GM12878 (cell line): Measurements from ENCODE around the gene ATP5F1B. TPM values are rescaled to one million over a fixed set of nuclear protein-coding genes. Genes with fewer than 3 reads are reported as not detected.

Source experiments
- ATAC-seq: fragments of 200-7000 bp; cut with Tn5 transposase; 3 replicates; pipeline ENCODE4 v1.9.1; 2020; ENCODE audit warnings: mild to moderate bottlenecking, moderate library complexity
- BruUV-seq: library from RNA; stranded (reverse); fragments of 400-500 nt; replicated peaks from 2 replicates; lab custom pipeline; 2021; lab: Mats Ljungman, UMichigan
- CTCF ChIA-PET: fragments of 300-600 bp; sonication (Branson Sonifier 250); formaldehyde crosslinking; extraction: SDS; loops from one replicate; lab custom pipeline; 2021; ENCODE audit warnings: inconsistent platforms; lab: Yijun Ruan, JAX
- POLR2A ChIA-PET: fragments of 350-600 bp; formaldehyde crosslinking; extraction: SDS; loops from one replicate; lab custom pipeline; 2021; ENCODE audit warnings: inconsistent platforms; lab: Charles Lee
- RAD21 ChIA-PET: fragments of 300-600 bp; sonication (Branson Sonifier 250); formaldehyde crosslinking; loops from one replicate; lab custom pipeline; 2023; ENCODE audit warnings: antibody characterized with exemption; ENCODE audit not compliant: unreplicated experiment; lab: Charles Lee
- SMC1A ChIA-PET: fragments of 300-600 bp; sonication (Branson Sonifier 250); formaldehyde crosslinking; loops from one replicate; lab custom pipeline; 2023; ENCODE audit not compliant: unreplicated experiment, uncharacterized antibody; lab: Charles Lee
- DNase-seq: peaks from one replicate; pipeline ENCODE4 v3.0.0-alpha.2; 2011; ENCODE audit warnings: low read depth, low spot score
- FAIRE-seq: peaks from 3 replicates; lab custom pipeline; 2011; peaks lifted over from hg19 to GRCh38; lab: Jason Lieb, UNC
- H2AFZ ChIP-seq: 2 replicates; pipeline ENCODE4 v1.6.0; 2011; ENCODE audit warnings: low read depth, low read length, control low read depth; ENCODE audit not compliant: control insufficient read depth
- H3K27ac ChIP-seq: 2 replicates; pipeline ENCODE4 v1.5.1; 2011; ENCODE audit warnings: control low read depth; ENCODE audit not compliant: control insufficient read depth, insufficient read depth
- H3K27me3 ChIP-seq, 2 experiments: replicated peaks in 1 of 2; 2 replicates each; pipeline versions ENCODE4 v1.6.0 to v1.6.1; 2011; ENCODE audit warnings: low read length in 1 of 2; ENCODE audit not compliant: control insufficient read depth in 2 of 2, insufficient read depth in 2 of 2
- H3K36me3 ChIP-seq, 2 experiments: 2 replicates each; pipeline ENCODE4 v1.5.1; 2011; ENCODE audit warnings: low read length in 1 of 2; ENCODE audit not compliant: control insufficient read depth in 2 of 2, insufficient read depth in 2 of 2
- H3K4me1 ChIP-seq: 2 replicates; pipeline ENCODE4 v1.6.1; 2011; ENCODE audit warnings: mild to moderate bottlenecking, low read length, moderate library complexity, mixed read lengths; ENCODE audit not compliant: control insufficient read depth, insufficient read depth
- H3K4me2 ChIP-seq: 2 replicates; pipeline ENCODE4 v1.6.0; 2011; ENCODE audit warnings: control low read depth; ENCODE audit not compliant: control insufficient read depth, insufficient read depth
- H3K4me3 ChIP-seq: fragments of 200-600 bp; sonication (generic); 2 replicates; pipeline ENCODE4 v1.5.1; 2016
- H3K79me2 ChIP-seq: 2 replicates; pipeline ENCODE4 v1.6.0; 2011; ENCODE audit warnings: low read length; ENCODE audit not compliant: control insufficient read depth, insufficient read depth
- H3K9ac ChIP-seq: 2 replicates; pipeline ENCODE4 v1.8.0; 2011; ENCODE audit warnings: low read length, control low read depth, mixed read lengths; ENCODE audit not compliant: control insufficient read depth, insufficient read depth
- H3K9me3 ChIP-seq: replicated peaks from 3 replicates; pipeline ENCODE4 v1.5.1; 2011; ENCODE audit warnings: mild to moderate bottlenecking, low read length; ENCODE audit not compliant: control insufficient read depth, insufficient read depth
- H4K20me1 ChIP-seq: 2 replicates; pipeline ENCODE4 v1.6.0; 2011; ENCODE audit not compliant: control insufficient read depth, insufficient read depth
- ASH2L ChIP-seq: fragments of 300-600, 200-600 bp; sonication (generic); IDR thresholded peaks from 2 replicates; pipeline ENCODE4 v1.6.1; 2017; ENCODE audit warnings: low read depth, mild to moderate bottlenecking, borderline replicate concordance
- BHLHE40 ChIP-seq, 2 experiments: fragments of 450-650 bp in 1 of 2; IDR thresholded peaks; 2 replicates each; pipeline ENCODE4 v1.6.1; 2011 to 2017; ENCODE audit warnings: low read depth in 2 of 2, borderline replicate concordance in 1 of 2, improper control_type of control experiment in 1 of 2, low read length in 1 of 2, mild to moderate bottlenecking in 1 of 2
- BRCA1 ChIP-seq: IDR thresholded peaks from 2 replicates; pipeline ENCODE4 v1.6.1; 2011; ENCODE audit warnings: low read depth, low read length, improper control_type of control experiment
- CREM ChIP-seq: IDR thresholded peaks from 2 replicates; pipeline ENCODE4 v1.6.1; 2014; ENCODE audit warnings: antibody characterized with exemption, low read depth
- EZH2 ChIP-seq: IDR thresholded peaks from 2 replicates; pipeline ENCODE4 v1.6.1; 2012; ENCODE audit warnings: low read depth, mild to moderate bottlenecking, control low read depth, inconsistent platforms, low read length, borderline replicate concordance; ENCODE audit not compliant: control insufficient read depth
- HCFC1 ChIP-seq: fragments of 150-350 bp; IDR thresholded peaks from 2 replicates; pipeline ENCODE4 v1.6.1; 2014; ENCODE audit warnings: low read length
- NBN ChIP-seq: fragments of 450-650 bp; IDR thresholded peaks from 2 replicates; pipeline ENCODE4 v1.6.1; 2016
- PML ChIP-seq: IDR thresholded peaks from 2 replicates; pipeline ENCODE4 v1.6.1; 2012; ENCODE audit warnings: low read length, inconsistent platforms
- SIN3A ChIP-seq: IDR thresholded peaks from 2 replicates; pipeline ENCODE4 v1.6.1; 2012; ENCODE audit warnings: low read depth, low read length, improper control_type of control experiment
- SMARCA5 ChIP-seq: fragments of 450-650 bp; IDR thresholded peaks from 2 replicates; pipeline ENCODE4 v1.6.1; 2017; ENCODE audit warnings: mild to moderate bottlenecking
- SRF ChIP-seq, 2 experiments: IDR thresholded peaks; 2 replicates each; pipeline ENCODE4 v1.6.1; 2011; ENCODE audit warnings: low read depth in 2 of 2, low read length in 2 of 2, mild to moderate bottlenecking in 1 of 2, moderate library complexity in 1 of 2
- TCF3 ChIP-seq: IDR thresholded peaks from 2 replicates; pipeline ENCODE4 v1.6.1; 2012; ENCODE audit warnings: low read depth, mild to moderate bottlenecking, low read length, borderline replicate concordance; ENCODE audit not compliant: insufficient read depth
- WGBS: methylation state at CpG from one replicate; pipeline ENCODE4 v1.1.6; 2016; ENCODE audit warnings: low lambda C conversion rate; ENCODE audit not compliant: insufficient replicate concordance, insufficient coverage; ENCODE audit errors: missing lambda C conversion rate; 5-methylcytosine and 5-hydroxymethylcytosine counted together
- in situ Hi-C: fragments of 300-500 bp; cut with MboI; formaldehyde crosslinking; loops from 9 replicates; pipeline ENCODE4 v1.14.3; 2018; ENCODE audit warnings: mixed read lengths
- intact Hi-C: fragments of 100-400 bp; cut with micrococcal nuclease; formaldehyde crosslinking; loops from one replicate; pipeline ENCODE4 v1.14.2; 2022; ENCODE audit not compliant: unreplicated experiment
- polyA plus RNA-seq, 11 experiments: library from polyadenylated mRNA; depleted of rRNA in 4 of 11; unstranded in 6 of 11; stranded (reverse) in 5 of 11; fragments of >200 nt; fragmentation: Nextera tagmentation in 4 of 11; fragmentation: Illumina TruSeq in 1 of 11; extraction: Ambion mirVana in 4 of 11; extraction: Trizol in 1 of 11; gene quantifications; 1 replicate in 1 of 11; 2 replicates in 10 of 11; pipeline versions ENCODE4 v1.2.1 to v1.2.3, GENCODE V29; 2011 to 2016; ENCODE audit warnings: inconsistent platforms in 2 of 11, missing spikeins in 2 of 11, low read depth in 1 of 11
- total RNA-seq, 4 experiments: library from RNA; depleted of rRNA in 3 of 4; stranded (reverse); fragments of >200 nt in 3 of 4; fragmentation: Illumina TruSeq in 1 of 4; extraction: Trizol in 1 of 4; gene quantifications; 2 replicates each; pipeline versions ENCODE4 v1.2.1 to v1.2.3, GENCODE V29; 2013 to 2021
- TF ChIP-seq, protein P1 (sequence below): IDR thresholded peaks from 2 replicates; pipeline ENCODE4 v1.6.1; 2012; ENCODE audit warnings: low read depth, low read length, improper control_type of control experiment
- TF ChIP-seq, protein P2 (sequence below): fragments of 450-650 bp; IDR thresholded peaks from 2 replicates; pipeline ENCODE4 v1.6.1; 2016; ENCODE audit warnings: mild to moderate bottlenecking

ATP5F1B gene
- total and polyA plus RNA-seq, 10 of the 15 experiments (the other 5 are each of a cell fraction or from before 2014, with no cell fraction given), result 671 to 1,908 (median 1,031) TPM

- Histone ChIP-seq H3K4me2 (no peak overlapping the region), H4K20me1 (no peaks in the 10 kb centered on the region), H3K79me2 (peaks cover 3% of the 10 kb centered on the region), H3K4me1 (no peaks in the 10 kb centered on the region), H3K27ac (no peak overlapping the region), H2AFZ (no peak overlapping the region), H3K27me3 (no peaks in the 10 kb centered on the region), H3K4me3 (no peak overlapping the region), H3K36me3 (no peaks in the 10 kb centered on the region), H3K9me3 (no peaks in the 10 kb centered on the region), H3K9ac (no peak overlapping the region)
- CTCF ChIA-PET, result no interaction called here
- no TSS peak for BruUV-seq
- intact Hi-C loops (no loop called here), in situ Hi-C loops (no loop called here)
- RAD21 ChIA-PET, result interaction anchor here (0.8 kb wide), 1 partner anchor 103 kb away, joined by 6 read pairs; no protein-coding TSS in a partner anchor
- SMC1A ChIA-PET, result interaction anchor here (0.7 kb wide), 1 partner anchor 598 kb away, joined by 4 read pairs; no protein-coding TSS in a partner anchor
- WGBS, result 76% methylated on average over 5 of the region's 5 CpGs
- FAIRE-seq (no peak), DNase-seq (no peak), ATAC-seq (no peak)
- POLR2A ChIA-PET, result no interaction called here
- TF ChIP-seq SIN3A (no peak), HCFC1 (no peak), SMARCA5 (no peak), TCF3 (no peak), NBN (no peak), SRF (IDR thresholded peaks at IDR 0.05; ENCODE audit: low read depth in 2 of 2, low read length in 2 of 2) (no peak), PML (no peak), ASH2L (no peak), EZH2 (no peak), BHLHE40 (IDR thresholded peaks at IDR 0.05; ENCODE audit: borderline replicate concordance in 1 of 2, low read depth in 2 of 2, low read length in 1 of 2) (no peak), CREM (no peak), BRCA1 (no peak)
- TF ChIP-seq, protein P1, sequence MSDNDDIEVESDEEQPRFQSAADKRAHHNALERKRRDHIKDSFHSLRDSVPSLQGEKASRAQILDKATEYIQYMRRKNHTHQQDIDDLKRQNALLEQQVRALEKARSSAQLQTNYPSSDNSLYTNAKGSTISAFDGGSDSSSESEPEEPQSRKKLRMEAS, result no peak
- TF ChIP-seq, protein P2, sequence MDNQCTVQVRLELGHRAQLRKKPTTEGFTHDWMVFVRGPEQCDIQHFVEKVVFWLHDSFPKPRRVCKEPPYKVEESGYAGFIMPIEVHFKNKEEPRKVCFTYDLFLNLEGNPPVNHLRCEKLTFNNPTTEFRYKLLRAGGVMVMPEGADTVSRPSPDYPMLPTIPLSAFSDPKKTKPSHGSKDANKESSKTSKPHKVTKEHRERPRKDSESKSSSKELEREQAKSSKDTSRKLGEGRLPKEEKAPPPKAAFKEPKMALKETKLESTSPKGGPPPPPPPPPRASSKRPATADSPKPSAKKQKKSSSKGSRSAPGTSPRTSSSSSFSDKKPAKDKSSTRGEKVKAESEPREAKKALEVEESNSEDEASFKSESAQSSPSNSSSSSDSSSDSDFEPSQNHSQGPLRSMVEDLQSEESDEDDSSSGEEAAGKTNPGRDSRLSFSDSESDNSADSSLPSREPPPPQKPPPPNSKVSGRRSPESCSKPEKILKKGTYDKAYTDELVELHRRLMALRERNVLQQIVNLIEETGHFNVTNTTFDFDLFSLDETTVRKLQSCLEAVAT, result no peak
Observed at GRCh38 chr12:56694161-56694560, 48.4 kb upstream of the ATP5F1B start.
